CD4-positive, alpha-beta T cell treated with Interleukin-6 for 4 hours (primary cell): ENCODE data around the gene FAM120C.

Source experiments
- DNase-seq: peaks from one replicate; pipeline ENCODE4 v3.0.0-alpha.2; 2020; ENCODE audit warnings: mixed read lengths

Gene FAM120C

DNA sequence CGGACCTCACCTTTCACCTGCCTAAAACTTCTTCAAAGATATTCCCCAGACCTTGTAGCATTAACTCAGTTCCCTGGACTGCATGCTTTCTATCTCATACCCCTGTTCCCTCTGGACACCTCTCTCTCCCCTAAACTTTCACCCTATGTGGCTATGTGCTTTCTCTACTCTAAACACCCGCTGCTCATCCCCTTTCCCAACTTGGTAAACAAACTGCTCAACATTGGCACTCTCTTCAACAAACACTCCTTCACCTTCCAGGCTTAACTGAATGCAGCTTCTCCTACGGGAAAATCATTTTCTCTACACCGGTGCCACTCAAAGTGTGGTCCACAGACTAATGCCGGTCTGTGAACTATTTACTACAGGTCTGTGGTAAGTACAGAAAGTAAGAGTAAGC lies 158.7 kb downstream of the FAM120C start:
- DNase-seq, result no peak
